ENCODE results near the gene TMEM54. TPM values are rescaled to one million over a fixed set of nuclear protein-coding genes. Genes with fewer than 3 reads are reported as not detected.

Gene TMEM54
- total and polyA plus RNA-seq, 2 experiments from 2014 or later = 11.2 to 11.7 TPM

DNA sequence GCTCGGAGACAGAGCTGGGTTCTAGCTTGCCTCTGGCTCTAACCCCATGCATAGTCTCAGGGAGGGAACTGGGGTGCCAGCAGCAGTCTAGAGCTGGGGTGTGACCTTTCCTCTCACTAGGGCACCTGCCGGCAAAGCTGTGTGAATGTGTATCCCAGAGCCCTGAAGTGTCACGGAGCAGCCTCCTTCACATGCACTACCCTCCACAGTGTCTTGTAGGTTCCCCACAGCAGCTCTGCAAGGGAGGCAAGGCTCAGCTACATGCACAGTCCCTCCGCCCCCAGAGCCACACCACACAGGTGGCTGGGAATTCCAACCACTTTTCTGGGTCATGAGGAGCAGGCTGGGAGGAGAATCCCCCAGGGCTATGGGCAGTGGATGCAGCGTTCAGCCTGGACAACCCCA is 22.6 kb downstream of the TMEM54 start:
- Histone ChIP-seq H2AFZ (no peak overlapping the region), H3F3A (replicated peaks; ENCODE audit: low read depth) (no peaks in the 10 kb centered on the region), H3K36me3 (ENCODE audit: insufficient read depth) (no peaks in the 10 kb centered on the region), H4K20me1 (replicated peaks; ENCODE audit: insufficient read depth) (no peaks in the 10 kb centered on the region), H3K4me3 (no peak overlapping the region), H3K9me2 (ENCODE audit: insufficient read depth) (no peaks in the 10 kb centered on the region), H3K79me2 (replicated peaks; ENCODE audit: insufficient read depth) (no peaks in the 10 kb centered on the region), H3K27me3 (ENCODE audit: insufficient read depth) (no peaks in the 10 kb centered on the region), H3K4me2 (no peak overlapping the region), H3K27ac (ENCODE audit: low read depth) (no peak overlapping the region), H3K4me1 (ENCODE audit: insufficient read depth) (peaks cover 19% of the 10 kb centered on the region)
- Mint-ChIP-seq H3K36me3 (ENCODE audit: low read depth) (no peaks in the 10 kb centered on the region), H3K9me3 (no peaks in the 10 kb centered on the region), H3K27ac (no peak overlapping the region), H3K4me3 (no peak overlapping the region), H3K27me3 (ENCODE audit: insufficient read depth, low read depth, poor library complexity) (peaks cover 6% of the 10 kb centered on the region), H3K4me1 (peaks cover 42% of the 10 kb centered on the region)
- ATAC-seq (no peak), DNase-seq (ENCODE audit: low spot score) (no peak)
- TF ChIP-seq NANOG (IDR thresholded peaks at IDR 0.05; ENCODE audit: borderline replicate concordance) = no peak
- TF ChIP-seq, protein P1, sequence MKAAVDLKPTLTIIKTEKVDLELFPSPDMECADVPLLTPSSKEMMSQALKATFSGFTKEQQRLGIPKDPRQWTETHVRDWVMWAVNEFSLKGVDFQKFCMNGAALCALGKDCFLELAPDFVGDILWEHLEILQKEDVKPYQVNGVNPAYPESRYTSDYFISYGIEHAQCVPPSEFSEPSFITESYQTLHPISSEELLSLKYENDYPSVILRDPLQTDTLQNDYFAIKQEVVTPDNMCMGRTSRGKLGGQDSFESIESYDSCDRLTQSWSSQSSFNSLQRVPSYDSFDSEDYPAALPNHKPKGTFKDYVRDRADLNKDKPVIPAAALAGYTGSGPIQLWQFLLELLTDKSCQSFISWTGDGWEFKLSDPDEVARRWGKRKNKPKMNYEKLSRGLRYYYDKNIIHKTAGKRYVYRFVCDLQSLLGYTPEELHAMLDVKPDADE (IDR thresholded peaks at IDR 0.05) = no peak
- TF ChIP-seq ZNF331 (CRISPR knock-in tag; IDR thresholded peaks at IDR 0.05; ENCODE audit: low read depth) = no peak
- TF ChIP-seq, protein P2, sequence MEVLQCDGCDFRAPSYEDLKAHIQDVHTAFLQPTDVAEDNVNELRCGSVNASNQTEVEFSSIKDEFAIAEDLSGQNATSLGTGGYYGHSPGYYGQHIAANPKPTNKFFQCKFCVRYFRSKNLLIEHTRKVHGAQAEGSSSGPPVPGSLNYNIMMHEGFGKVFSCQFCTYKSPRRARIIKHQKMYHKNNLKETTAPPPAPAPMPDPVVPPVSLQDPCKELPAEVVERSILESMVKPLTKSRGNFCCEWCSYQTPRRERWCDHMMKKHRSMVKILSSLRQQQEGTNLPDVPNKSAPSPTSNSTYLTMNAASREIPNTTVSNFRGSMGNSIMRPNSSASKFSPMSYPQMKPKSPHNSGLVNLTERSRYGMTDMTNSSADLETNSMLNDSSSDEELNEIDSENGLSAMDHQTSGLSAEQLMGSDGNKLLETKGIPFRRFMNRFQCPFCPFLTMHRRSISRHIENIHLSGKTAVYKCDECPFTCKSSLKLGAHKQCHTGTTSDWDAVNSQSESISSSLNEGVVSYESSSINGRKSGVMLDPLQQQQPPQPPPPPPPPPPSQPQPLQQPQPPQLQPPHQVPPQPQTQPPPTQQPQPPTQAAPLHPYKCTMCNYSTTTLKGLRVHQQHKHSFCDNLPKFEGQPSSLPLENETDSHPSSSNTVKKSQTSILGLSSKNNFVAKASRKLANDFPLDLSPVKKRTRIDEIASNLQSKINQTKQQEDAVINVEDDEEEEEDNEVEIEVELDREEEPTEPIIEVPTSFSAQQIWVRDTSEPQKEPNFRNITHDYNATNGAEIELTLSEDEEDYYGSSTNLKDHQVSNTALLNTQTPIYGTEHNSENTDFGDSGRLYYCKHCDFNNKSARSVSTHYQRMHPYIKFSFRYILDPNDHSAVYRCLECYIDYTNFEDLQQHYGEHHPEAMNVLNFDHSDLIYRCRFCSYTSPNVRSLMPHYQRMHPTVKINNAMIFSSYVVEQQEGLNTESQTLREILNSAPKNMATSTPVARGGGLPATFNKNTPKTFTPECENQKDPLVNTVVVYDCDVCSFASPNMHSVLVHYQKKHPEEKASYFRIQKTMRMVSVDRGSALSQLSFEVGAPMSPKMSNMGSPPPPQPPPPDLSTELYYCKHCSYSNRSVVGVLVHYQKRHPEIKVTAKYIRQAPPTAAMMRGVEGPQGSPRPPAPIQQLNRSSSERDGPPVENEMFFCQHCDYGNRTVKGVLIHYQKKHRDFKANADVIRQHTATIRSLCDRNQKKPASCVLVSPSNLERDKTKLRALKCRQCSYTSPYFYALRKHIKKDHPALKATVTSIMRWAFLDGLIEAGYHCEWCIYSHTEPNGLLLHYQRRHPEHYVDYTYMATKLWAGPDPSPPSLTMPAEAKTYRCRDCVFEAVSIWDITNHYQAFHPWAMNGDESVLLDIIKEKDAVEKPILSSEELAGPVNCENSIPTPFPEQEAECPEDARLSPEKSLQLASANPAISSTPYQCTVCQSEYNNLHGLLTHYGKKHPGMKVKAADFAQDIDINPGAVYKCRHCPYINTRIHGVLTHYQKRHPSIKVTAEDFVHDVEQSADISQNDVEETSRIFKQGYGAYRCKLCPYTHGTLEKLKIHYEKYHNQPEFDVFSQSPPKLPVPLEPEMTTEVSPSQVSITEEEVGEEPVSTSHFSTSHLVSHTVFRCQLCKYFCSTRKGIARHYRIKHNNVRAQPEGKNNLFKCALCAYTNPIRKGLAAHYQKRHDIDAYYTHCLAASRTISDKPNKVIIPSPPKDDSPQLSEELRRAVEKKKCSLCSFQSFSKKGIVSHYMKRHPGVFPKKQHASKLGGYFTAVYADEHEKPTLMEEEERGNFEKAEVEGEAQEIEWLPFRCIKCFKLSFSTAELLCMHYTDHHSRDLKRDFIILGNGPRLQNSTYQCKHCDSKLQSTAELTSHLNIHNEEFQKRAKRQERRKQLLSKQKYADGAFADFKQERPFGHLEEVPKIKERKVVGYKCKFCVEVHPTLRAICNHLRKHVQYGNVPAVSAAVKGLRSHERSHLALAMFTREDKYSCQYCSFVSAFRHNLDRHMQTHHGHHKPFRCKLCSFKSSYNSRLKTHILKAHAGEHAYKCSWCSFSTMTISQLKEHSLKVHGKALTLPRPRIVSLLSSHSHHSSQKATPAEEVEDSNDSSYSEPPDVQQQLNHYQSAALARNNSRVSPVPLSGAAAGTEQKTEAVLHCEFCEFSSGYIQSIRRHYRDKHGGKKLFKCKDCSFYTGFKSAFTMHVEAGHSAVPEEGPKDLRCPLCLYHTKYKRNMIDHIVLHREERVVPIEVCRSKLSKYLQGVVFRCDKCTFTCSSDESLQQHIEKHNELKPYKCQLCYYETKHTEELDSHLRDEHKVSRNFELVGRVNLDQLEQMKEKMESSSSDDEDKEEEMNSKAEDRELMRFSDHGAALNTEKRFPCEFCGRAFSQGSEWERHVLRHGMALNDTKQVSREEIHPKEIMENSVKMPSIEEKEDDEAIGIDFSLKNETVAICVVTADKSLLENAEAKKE (CRISPR knock-in tag; IDR thresholded peaks at IDR 0.05) = no peak
- no peak for TF ChIP-seq STAT1 (IDR thresholded peaks at IDR 0.05; ENCODE audit: unreplicated experiment)
- TF ChIP-seq EZH2phosphoT487 (IDR thresholded peaks at IDR 0.05; ENCODE audit: unreplicated experiment) = no peak
- TF ChIP-seq JUNB (IDR thresholded peaks at IDR 0.05; ENCODE audit: unreplicated experiment) = no peak
- TF ChIP-seq POLR2AphosphoS5 (IDR thresholded peaks at IDR 0.05; ENCODE audit: low read depth) = no peak
- TF ChIP-seq, protein P3, sequence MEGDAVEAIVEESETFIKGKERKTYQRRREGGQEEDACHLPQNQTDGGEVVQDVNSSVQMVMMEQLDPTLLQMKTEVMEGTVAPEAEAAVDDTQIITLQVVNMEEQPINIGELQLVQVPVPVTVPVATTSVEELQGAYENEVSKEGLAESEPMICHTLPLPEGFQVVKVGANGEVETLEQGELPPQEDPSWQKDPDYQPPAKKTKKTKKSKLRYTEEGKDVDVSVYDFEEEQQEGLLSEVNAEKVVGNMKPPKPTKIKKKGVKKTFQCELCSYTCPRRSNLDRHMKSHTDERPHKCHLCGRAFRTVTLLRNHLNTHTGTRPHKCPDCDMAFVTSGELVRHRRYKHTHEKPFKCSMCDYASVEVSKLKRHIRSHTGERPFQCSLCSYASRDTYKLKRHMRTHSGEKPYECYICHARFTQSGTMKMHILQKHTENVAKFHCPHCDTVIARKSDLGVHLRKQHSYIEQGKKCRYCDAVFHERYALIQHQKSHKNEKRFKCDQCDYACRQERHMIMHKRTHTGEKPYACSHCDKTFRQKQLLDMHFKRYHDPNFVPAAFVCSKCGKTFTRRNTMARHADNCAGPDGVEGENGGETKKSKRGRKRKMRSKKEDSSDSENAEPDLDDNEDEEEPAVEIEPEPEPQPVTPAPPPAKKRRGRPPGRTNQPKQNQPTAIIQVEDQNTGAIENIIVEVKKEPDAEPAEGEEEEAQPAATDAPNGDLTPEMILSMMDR (conservative IDR thresholded peaks at IDR 0.05; ENCODE audit: low read depth in 2 of 2) = no peak
- no peak for TF ChIP-seq EZH2 (IDR thresholded peaks at IDR 0.05; ENCODE audit: low read depth, unreplicated experiment)
